HEK293 (cell line): ENCODE data around the gene VAV2.

Source experiments
- CTCF ChIA-PET: fragments of 350-600 bp; formaldehyde crosslinking; extraction: SDS; loops from one replicate; lab custom pipeline; 2021; ENCODE audit warnings: antibody characterized with exemption; lab: Yijun Ruan, JAX
- POLR2A ChIA-PET: fragments of 300-600 bp; formaldehyde crosslinking; extraction: SDS; loops from one replicate; lab custom pipeline; 2020; ENCODE audit warnings: antibody characterized with exemption, inconsistent platforms; lab: Yijun Ruan, JAX
- H3K27ac ChIP-seq: fragments of 200-500 bp; sonication (Bioruptor generic); 2 replicates; pipeline ENCODE4 v1.5.1; 2014; ENCODE audit warnings: low read depth, low read length, control low read depth, inconsistent platforms; ENCODE audit errors: extremely low read depth
- H3K36me3 ChIP-seq, 2 experiments: fragments of 200-500 bp in 1 of 2; sonication (Bioruptor generic) in 1 of 2; 1 replicate in 1 of 2; 2 replicates in 1 of 2; pipeline ENCODE4 v1.5.1; 2014 to 2017; ENCODE audit warnings: inconsistent platforms in 2 of 2, low read length in 2 of 2; ENCODE audit not compliant: control insufficient read depth in 2 of 2, insufficient read depth in 1 of 2
- H3K4me1 ChIP-seq: fragments of 200-500 bp; sonication (Bioruptor generic); 2 replicates; pipeline ENCODE4 v1.5.1; 2014; ENCODE audit warnings: mild to moderate bottlenecking, low read length, inconsistent platforms; ENCODE audit not compliant: control insufficient read depth, insufficient read depth
- H3K4me3 ChIP-seq: 2 replicates; pipeline ENCODE4 v1.5.1; 2011; ENCODE audit warnings: low read depth, mild to moderate bottlenecking, control low read depth, low read length, moderate library complexity
- H3K9me3 ChIP-seq: fragments of 200-500 bp; sonication (Bioruptor generic); 2 replicates; pipeline ENCODE4 v1.5.1; 2014; ENCODE audit warnings: low read depth, low read length, inconsistent platforms; ENCODE audit not compliant: control insufficient read depth, insufficient read depth
- OSR2 ChIP-seq: fragments of 450-650 bp; formaldehyde crosslinking; IDR thresholded peaks from 2 replicates; pipeline ENCODE4 v1.5.1; 2016; ENCODE audit warnings: missing biosample characterization, missing genetic modification characterization
- YY2 ChIP-seq: fragments of 450-650 bp; formaldehyde crosslinking; IDR thresholded peaks from 2 replicates; pipeline ENCODE4 v1.5.1; 2016; ENCODE audit warnings: missing biosample characterization, missing genetic modification characterization
- ZBTB21 ChIP-seq: fragments of 450-650 bp; formaldehyde crosslinking; IDR thresholded peaks from 2 replicates; pipeline ENCODE4 v1.5.1; 2017; ENCODE audit warnings: missing biosample characterization, missing genetic modification characterization
- ZFP69B ChIP-seq: fragments of 450-650 bp; formaldehyde crosslinking; IDR thresholded peaks from 2 replicates; pipeline ENCODE4 v1.5.1; 2016; ENCODE audit warnings: missing biosample characterization, missing genetic modification characterization
- ZIC2 ChIP-seq: fragments of 450-650 bp; formaldehyde crosslinking; IDR thresholded peaks from 2 replicates; pipeline ENCODE4 v1.5.1; 2016; ENCODE audit warnings: missing biosample characterization, missing genetic modification characterization
- ZNF501 ChIP-seq: fragments of 450-650 bp; formaldehyde crosslinking; IDR thresholded peaks from 2 replicates; pipeline ENCODE4 v1.5.1; 2016; ENCODE audit warnings: missing biosample characterization, missing genetic modification characterization
- ZNF600 ChIP-seq: fragments of 450-650 bp; formaldehyde crosslinking; IDR thresholded peaks from 2 replicates; pipeline ENCODE4 v1.5.1; 2016; ENCODE audit warnings: missing biosample characterization, missing genetic modification characterization
- ZNF670 ChIP-seq: fragments of 450-650 bp; formaldehyde crosslinking; IDR thresholded peaks from 2 replicates; pipeline ENCODE4 v1.5.1; 2016; ENCODE audit warnings: missing biosample characterization, missing genetic modification characterization, low read depth
- ZSCAN16 ChIP-seq: fragments of 450-650 bp; formaldehyde crosslinking; IDR thresholded peaks from 2 replicates; pipeline ENCODE4 v1.5.1; 2016; ENCODE audit warnings: missing biosample characterization, missing genetic modification characterization
- TF ChIP-seq, protein P1 (sequence below): fragments of 450-650 bp; formaldehyde crosslinking; IDR thresholded peaks from 2 replicates; pipeline ENCODE4 v1.5.1; 2016; ENCODE audit warnings: missing biosample characterization, missing genetic modification characterization, borderline replicate concordance
- TF ChIP-seq, protein P2 (sequence below): fragments of 450-650 bp; formaldehyde crosslinking; IDR thresholded peaks from 2 replicates; pipeline ENCODE4 v1.5.1; 2016; ENCODE audit warnings: missing biosample characterization, missing genetic modification characterization
- TF ChIP-seq, protein P3 (sequence below): fragments of 450-650 bp; formaldehyde crosslinking; conservative IDR thresholded peaks from 2 replicates; pipeline ENCODE4 v1.5.1; 2016; ENCODE audit warnings: low read depth, missing biosample characterization, missing genetic modification characterization
- TF ChIP-seq, protein P4 (sequence below): fragments of 450-650 bp; formaldehyde crosslinking; IDR thresholded peaks from 2 replicates; pipeline ENCODE4 v1.5.1; 2016; ENCODE audit warnings: missing biosample characterization, missing genetic modification characterization
- TF ChIP-seq, protein P5 (sequence below): fragments of 450-650 bp; formaldehyde crosslinking; IDR thresholded peaks from 2 replicates; pipeline ENCODE4 v1.5.0; 2017; ENCODE audit warnings: missing biosample characterization, missing genetic modification characterization, borderline replicate concordance
- TF ChIP-seq, protein P6 (sequence below): sonication (generic); formaldehyde crosslinking; IDR thresholded peaks from 2 replicates; pipeline ENCODE4 v1.8.1; 2022; ENCODE audit warnings: mild to moderate bottlenecking, moderate library complexity, missing genetic modification reagents
- TF ChIP-seq, protein P7 (sequence below): fragments of 450-650 bp; formaldehyde crosslinking; IDR thresholded peaks from 2 replicates; pipeline ENCODE4 v1.5.1; 2016; ENCODE audit warnings: missing biosample characterization, missing genetic modification characterization, borderline replicate concordance

VAV2 gene

DNA sequence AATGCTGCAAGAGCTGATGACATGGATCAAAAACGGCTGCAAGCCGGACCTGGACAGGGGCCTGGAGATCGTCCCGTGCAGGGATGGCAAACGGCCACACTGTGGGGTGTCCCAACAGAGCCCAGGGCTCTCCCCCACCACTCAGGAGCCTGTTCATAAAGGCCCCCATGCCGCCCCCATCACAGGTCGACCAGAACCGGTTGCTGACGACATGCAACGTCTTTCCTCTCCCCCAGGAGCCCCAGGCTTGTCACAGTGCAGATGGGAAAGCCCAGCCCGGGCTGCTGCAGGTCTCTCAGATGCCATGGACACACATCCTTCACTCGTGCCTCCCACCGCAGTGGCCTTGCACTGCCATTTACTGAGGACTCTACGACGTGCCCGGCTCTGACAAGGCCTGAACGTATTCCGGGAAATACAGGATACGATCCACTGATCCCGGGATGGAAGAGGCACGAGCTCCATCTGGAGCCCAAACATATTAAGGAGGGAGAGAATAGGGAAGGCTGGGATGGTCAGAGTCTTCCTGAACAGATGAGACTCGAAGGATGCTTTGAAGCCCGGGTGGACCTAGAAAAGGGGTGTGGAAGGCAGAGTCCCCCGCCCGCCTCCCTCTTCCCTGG is 177.4 kb downstream of the VAV2 start (continued):
- TF ChIP-seq, protein P1, sequence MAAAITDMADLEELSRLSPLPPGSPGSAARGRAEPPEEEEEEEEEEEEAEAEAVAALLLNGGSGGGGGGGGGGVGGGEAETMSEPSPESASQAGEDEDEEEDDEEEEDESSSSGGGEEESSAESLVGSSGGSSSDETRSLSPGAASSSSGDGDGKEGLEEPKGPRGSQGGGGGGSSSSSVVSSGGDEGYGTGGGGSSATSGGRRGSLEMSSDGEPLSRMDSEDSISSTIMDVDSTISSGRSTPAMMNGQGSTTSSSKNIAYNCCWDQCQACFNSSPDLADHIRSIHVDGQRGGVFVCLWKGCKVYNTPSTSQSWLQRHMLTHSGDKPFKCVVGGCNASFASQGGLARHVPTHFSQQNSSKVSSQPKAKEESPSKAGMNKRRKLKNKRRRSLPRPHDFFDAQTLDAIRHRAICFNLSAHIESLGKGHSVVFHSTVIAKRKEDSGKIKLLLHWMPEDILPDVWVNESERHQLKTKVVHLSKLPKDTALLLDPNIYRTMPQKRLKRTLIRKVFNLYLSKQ: no peak
- TF ChIP-seq ZFP69B (tag by site-specific recombination): no peak
- TF ChIP-seq ZNF501 (tag by site-specific recombination): no peak
- TF ChIP-seq, protein P2, sequence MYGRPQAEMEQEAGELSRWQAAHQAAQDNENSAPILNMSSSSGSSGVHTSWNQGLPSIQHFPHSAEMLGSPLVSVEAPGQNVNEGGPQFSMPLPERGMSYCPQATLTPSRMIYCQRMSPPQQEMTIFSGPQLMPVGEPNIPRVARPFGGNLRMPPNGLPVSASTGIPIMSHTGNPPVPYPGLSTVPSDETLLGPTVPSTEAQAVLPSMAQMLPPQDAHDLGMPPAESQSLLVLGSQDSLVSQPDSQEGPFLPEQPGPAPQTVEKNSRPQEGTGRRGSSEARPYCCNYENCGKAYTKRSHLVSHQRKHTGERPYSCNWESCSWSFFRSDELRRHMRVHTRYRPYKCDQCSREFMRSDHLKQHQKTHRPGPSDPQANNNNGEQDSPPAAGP (tag by site-specific recombination): no peak
- TF ChIP-seq ZBTB21: no peak
- TF ChIP-seq, protein P3, sequence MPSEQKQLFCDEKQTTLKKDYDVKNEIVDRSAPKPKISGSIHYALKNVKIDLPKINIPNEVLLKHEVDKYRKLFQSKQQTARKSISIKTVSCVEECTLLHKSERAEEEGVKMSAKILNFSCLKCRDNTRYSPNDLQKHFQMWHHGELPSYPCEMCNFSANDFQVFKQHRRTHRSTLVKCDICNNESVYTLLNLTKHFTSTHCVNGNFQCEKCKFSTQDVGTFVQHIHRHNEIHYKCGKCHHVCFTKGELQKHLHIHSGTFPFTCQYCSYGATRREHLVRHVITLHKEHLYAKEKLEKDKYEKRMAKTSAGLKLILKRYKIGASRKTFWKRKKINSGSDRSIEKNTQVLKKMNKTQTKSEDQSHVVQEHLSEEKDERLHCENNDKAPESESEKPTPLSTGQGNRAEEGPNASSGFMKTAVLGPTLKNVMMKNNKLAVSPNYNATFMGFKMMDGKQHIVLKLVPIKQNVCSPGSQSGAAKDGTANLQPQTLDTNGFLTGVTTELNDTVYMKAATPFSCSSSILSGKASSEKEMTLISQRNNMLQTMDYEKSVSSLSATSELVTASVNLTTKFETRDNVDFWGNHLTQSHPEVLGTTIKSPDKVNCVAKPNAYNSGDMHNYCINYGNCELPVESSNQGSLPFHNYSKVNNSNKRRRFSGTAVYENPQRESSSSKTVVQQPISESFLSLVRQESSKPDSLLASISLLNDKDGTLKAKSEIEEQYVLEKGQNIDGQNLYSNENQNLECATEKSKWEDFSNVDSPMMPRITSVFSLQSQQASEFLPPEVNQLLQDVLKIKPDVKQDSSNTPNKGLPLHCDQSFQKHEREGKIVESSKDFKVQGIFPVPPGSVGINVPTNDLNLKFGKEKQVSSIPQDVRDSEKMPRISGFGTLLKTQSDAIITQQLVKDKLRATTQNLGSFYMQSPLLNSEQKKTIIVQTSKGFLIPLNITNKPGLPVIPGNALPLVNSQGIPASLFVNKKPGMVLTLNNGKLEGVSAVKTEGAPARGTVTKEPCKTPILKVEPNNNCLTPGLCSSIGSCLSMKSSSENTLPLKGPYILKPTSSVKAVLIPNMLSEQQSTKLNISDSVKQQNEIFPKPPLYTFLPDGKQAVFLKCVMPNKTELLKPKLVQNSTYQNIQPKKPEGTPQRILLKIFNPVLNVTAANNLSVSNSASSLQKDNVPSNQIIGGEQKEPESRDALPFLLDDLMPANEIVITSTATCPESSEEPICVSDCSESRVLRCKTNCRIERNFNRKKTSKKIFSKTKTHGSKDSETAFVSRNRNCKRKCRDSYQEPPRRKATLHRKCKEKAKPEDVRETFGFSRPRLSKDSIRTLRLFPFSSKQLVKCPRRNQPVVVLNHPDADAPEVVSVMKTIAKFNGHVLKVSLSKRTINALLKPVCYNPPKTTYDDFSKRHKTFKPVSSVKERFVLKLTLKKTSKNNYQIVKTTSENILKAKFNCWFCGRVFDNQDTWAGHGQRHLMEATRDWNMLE: no peak
- TF ChIP-seq, protein P4, sequence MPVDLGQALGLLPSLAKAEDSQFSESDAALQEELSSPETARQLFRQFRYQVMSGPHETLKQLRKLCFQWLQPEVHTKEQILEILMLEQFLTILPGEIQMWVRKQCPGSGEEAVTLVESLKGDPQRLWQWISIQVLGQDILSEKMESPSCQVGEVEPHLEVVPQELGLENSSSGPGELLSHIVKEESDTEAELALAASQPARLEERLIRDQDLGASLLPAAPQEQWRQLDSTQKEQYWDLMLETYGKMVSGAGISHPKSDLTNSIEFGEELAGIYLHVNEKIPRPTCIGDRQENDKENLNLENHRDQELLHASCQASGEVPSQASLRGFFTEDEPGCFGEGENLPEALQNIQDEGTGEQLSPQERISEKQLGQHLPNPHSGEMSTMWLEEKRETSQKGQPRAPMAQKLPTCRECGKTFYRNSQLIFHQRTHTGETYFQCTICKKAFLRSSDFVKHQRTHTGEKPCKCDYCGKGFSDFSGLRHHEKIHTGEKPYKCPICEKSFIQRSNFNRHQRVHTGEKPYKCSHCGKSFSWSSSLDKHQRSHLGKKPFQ (tag by site-specific recombination): no peak
- TF ChIP-seq OSR2: no peak
- TF ChIP-seq, protein P5, sequence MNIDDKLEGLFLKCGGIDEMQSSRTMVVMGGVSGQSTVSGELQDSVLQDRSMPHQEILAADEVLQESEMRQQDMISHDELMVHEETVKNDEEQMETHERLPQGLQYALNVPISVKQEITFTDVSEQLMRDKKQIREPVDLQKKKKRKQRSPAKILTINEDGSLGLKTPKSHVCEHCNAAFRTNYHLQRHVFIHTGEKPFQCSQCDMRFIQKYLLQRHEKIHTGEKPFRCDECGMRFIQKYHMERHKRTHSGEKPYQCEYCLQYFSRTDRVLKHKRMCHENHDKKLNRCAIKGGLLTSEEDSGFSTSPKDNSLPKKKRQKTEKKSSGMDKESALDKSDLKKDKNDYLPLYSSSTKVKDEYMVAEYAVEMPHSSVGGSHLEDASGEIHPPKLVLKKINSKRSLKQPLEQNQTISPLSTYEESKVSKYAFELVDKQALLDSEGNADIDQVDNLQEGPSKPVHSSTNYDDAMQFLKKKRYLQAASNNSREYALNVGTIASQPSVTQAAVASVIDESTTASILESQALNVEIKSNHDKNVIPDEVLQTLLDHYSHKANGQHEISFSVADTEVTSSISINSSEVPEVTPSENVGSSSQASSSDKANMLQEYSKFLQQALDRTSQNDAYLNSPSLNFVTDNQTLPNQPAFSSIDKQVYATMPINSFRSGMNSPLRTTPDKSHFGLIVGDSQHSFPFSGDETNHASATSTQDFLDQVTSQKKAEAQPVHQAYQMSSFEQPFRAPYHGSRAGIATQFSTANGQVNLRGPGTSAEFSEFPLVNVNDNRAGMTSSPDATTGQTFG (tag by site-specific recombination): no peak
- no peak for TF ChIP-seq ZSCAN16 (tag by site-specific recombination)
- no peak for TF ChIP-seq ZNF670 (tag by site-specific recombination)

DNA sequence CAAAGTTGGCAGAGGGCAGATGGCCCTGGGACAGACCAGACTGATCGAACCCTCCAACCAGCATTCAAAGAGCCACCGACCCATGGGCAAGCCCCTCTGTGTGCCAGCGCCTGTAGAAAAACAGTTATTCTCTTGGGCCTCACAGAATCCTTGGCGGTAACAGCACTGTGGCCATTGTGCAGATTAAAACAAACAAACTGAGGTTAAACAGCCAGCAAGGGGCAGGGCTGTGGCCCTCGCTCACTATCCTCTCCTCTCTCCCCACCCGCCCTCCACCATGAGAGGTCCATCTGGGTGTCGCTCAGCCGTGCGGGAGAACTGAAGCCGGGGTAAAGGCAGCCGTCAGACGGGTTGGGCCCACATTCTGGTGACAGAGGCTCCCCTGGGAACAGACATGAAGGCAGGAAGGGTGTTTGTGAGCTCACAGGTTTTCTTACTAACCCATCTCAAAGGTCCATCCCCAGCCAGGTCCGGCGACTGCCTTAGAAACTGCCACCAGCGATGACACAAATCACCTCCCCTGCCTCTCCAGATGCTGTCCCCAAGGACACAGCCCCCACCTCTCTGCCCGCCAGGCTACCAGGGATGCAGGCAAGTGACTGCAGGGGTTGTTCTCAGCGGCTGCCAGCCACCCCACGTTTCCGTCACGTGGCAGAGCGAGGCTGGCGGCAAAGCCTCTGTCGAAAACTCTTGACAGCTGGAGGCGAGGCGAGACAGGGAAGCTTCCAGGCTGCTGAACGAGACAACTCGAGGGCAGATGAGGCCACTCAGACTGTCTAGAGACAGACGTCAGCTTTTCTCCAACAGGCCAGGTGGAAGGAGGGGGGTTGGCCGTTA is 178.2 kb downstream of the VAV2 start:
- no peaks in the 10 kb centered on the region for H3K9me3 ChIP-seq
- ChIA-PET POLR2A (no interaction called here), CTCF (interaction anchor here (0.5 to 1.7 kb wide), 3 partner anchors 32 to 630 kb away, joined by 4 to 6 read pairs (median 4); no protein-coding TSS in a partner anchor)
- H3K27ac ChIP-seq: no peak overlapping the region
- H3K36me3 ChIP-seq: no peaks in the 10 kb centered on the region
- H3K4me1 ChIP-seq: no peaks in the 10 kb centered on the region
- H3K4me3 ChIP-seq: no peak overlapping the region
- no peak for TF ChIP-seq ZNF600 (tag by site-specific recombination)
- TF ChIP-seq, protein P6, sequence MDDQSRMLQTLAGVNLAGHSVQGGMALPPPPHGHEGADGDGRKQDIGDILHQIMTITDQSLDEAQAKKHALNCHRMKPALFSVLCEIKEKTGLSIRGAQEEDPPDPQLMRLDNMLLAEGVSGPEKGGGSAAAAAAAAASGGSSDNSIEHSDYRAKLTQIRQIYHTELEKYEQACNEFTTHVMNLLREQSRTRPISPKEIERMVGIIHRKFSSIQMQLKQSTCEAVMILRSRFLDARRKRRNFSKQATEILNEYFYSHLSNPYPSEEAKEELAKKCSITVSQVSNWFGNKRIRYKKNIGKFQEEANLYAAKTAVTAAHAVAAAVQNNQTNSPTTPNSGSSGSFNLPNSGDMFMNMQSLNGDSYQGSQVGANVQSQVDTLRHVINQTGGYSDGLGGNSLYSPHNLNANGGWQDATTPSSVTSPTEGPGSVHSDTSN (CRISPR knock-in tag): no peak
- TF ChIP-seq, protein P7, sequence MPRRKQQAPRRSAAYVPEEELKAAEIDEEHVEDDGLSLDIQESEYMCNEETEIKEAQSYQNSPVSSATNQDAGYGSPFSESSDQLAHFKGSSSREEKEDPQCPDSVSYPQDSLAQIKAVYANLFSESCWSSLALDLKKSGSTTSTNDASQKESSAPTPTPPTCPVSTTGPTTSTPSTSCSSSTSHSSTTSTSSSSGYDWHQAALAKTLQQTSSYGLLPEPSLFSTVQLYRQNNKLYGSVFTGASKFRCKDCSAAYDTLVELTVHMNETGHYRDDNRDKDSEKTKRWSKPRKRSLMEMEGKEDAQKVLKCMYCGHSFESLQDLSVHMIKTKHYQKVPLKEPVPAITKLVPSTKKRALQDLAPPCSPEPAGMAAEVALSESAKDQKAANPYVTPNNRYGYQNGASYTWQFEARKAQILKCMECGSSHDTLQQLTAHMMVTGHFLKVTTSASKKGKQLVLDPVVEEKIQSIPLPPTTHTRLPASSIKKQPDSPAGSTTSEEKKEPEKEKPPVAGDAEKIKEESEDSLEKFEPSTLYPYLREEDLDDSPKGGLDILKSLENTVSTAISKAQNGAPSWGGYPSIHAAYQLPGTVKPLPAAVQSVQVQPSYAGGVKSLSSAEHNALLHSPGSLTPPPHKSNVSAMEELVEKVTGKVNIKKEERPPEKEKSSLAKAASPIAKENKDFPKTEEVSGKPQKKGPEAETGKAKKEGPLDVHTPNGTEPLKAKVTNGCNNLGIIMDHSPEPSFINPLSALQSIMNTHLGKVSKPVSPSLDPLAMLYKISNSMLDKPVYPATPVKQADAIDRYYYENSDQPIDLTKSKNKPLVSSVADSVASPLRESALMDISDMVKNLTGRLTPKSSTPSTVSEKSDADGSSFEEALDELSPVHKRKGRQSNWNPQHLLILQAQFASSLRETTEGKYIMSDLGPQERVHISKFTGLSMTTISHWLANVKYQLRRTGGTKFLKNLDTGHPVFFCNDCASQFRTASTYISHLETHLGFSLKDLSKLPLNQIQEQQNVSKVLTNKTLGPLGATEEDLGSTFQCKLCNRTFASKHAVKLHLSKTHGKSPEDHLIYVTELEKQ (tag by site-specific recombination): no peak
- no peak for TF ChIP-seq YY2 (tag by site-specific recombination)
- TF ChIP-seq ZIC2 (tag by site-specific recombination): no peak
